Measurements from ENCODE around the gene SMYD4. TPM values are rescaled to one million over a fixed set of nuclear protein-coding genes. Genes with fewer than 3 reads are reported as not detected.

Gene SMYD4
- total and polyA plus RNA-seq, 9 of the 15 experiments (the other 6 are each of a cell fraction or from before 2014, with no cell fraction given): 1.3 to 10.2 (median 6.7) TPM

- Histone ChIP-seq H3K4me1 (replicated peaks in 1 of 2; ENCODE audit: control insufficient read depth in 2 of 2, insufficient read depth in 2 of 2, low read length in 2 of 2) (peaks cover 8 to 9% of the 10 kb centered on the region in 2 experiments; a peak in 3 of 5 replicates), H3K36me3 (ENCODE audit: control insufficient read depth, insufficient read depth, low read length) (peaks cover 32% of the 10 kb centered on the region), H2AFZ (ENCODE audit: low read depth, low read length) (no peak overlapping the region), H3K27me3 (ENCODE audit: control insufficient read depth in 2 of 2, insufficient read depth in 2 of 2, low read length in 2 of 2) (no peaks in the 10 kb centered on the region), H3K9me3 (replicated peaks; ENCODE audit: control insufficient read depth, insufficient read depth, low read depth, low read length) (no peaks in the 10 kb centered on the region), H3K9ac (ENCODE audit: insufficient read depth in 1 of 2, low read depth in 2 of 2, low read length in 2 of 2) (no peak overlapping the region), H3K79me2 (ENCODE audit: control insufficient read depth, insufficient read depth, low read length) (no peaks in the 10 kb centered on the region), H3K4me2 (ENCODE audit: insufficient read depth, low read length) (no peak overlapping the region), H3K4me3 (no peak overlapping the region), H3K27ac (ENCODE audit: extremely low read depth, low read depth, low read length) (no peak overlapping the region), H4K20me1 (replicated peaks; ENCODE audit: control insufficient read depth, insufficient read depth, low read length) (no peaks in the 10 kb centered on the region), H3K9me1 (ENCODE audit: control insufficient read depth, insufficient read depth, low read length) (no peaks in the 10 kb centered on the region)
- 86% methylated on average over 7 of the region's 7 CpGs for WGBS (ENCODE audit: insufficient coverage, low coverage, missing lambda C conversion rate)
- no TSS peak for BruUV-seq (replicated peaks)
- intact Hi-C loops (cut with micrococcal nuclease): no loop called here
- ATAC-seq (no peak), FAIRE-seq (no peak), DNase-seq (ENCODE audit: extremely low read depth in 1 of 4, low spot score in 3 of 4) (no peak)
- TF ChIP-seq STAT5B (CRISPR knock-in tag; IDR thresholded peaks at IDR 0.05) (no peak), NFIX (CRISPR knock-in tag; IDR thresholded peaks at IDR 0.05; ENCODE audit: low read depth) (no peak), BCL6 (CRISPR knock-in tag; IDR thresholded peaks at IDR 0.05) (no peak), THRA (IDR thresholded peaks at IDR 0.05) (no peak), FOS (IDR thresholded peaks at IDR 0.05; ENCODE audit: extremely low read depth, insufficient read length) (no peak), SMAD2 (IDR thresholded peaks at IDR 0.05; ENCODE audit: low read depth, low read length) (no peak), ZNF354B (CRISPR knock-in tag; IDR thresholded peaks at IDR 0.05) (no peak), CBX8 (IDR thresholded peaks at IDR 0.05; ENCODE audit: borderline replicate concordance, extremely low read depth, low read depth, low read length, poor library complexity, severe bottlenecking) (no peak), ZNF274 (IDR thresholded peaks at IDR 0.05; ENCODE audit: borderline replicate concordance, low read depth, low read length) (no peak), SMARCA5 (IDR thresholded peaks at IDR 0.05) (no peak), ARNT (IDR thresholded peaks at IDR 0.05) (no peak), ZNF384 (IDR thresholded peaks at IDR 0.05; ENCODE audit: low read depth, low read length) (no peak), SMARCA4 (IDR thresholded peaks at IDR 0.05) (no peak), KLF13 (tag; IDR thresholded peaks at IDR 0.05; ENCODE audit: borderline replicate concordance, low read depth) (no peak), MTF1 (CRISPR knock-in tag; IDR thresholded peaks at IDR 0.05; ENCODE audit: borderline replicate concordance) (no peak), HDAC2 (IDR thresholded peaks at IDR 0.05) (no peak), ZMIZ1 (IDR thresholded peaks at IDR 0.05; ENCODE audit: low read depth in 2 of 2, low read length in 2 of 2) (no peak)
- in situ Hi-C loops (cut with MboI): no loop called here
- POLR2A ChIA-PET: no interaction called here
- CTCF ChIA-PET (ENCODE audit: low intra/inter-chr PET ratio): no interaction called here
These were observed 29.5 kb downstream of the SMYD4 start for GRCh38 chr17:1800240-1800639.

Measured in K562 (cell line).